Measurements from ENCODE around the gene MRPL2.
A peak's percentile ranks its signal among the peaks of the same experiment; 100 is the strongest.

MRPL2 gene

DNA sequence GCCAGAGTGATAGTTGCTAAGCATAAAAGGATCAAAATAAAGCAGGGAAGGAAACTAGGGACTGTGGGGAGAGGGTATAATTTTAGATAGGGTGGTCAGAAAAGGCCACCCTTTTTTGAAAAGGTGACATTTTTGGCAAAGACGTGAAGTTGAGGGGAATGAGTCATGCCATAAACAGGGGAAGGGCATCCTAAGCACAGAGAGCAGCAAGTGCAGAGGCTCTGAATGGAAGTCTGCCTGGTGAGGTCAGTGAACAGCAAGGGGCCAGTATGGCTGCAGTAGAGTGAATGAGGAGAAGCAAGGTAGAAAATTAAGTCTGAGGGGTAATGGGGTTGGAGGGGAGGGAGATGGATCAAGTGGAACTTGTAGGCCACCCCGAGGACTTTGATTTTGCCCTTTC is 2.6 kb upstream of the MRPL2 start:
- TF ChIP-seq CTCF (IDR thresholded peaks at IDR 0.05; ENCODE audit: control insufficient read depth, insufficient read depth, low read depth, low read length, missing control alignments), result no peak
- no peak overlapping the region for H3K4me3 ChIP-seq (ENCODE audit: control insufficient read depth, low read depth, low read length)
- no peak for DNase-seq (ENCODE audit: low read depth)

GRCh38 chr6:43060755-43061633 is 1.8 kb upstream of the MRPL2 start:
- no peak for DNase-seq (ENCODE audit: low read depth)
- no peak for TF ChIP-seq CTCF (IDR thresholded peaks at IDR 0.05; ENCODE audit: control insufficient read depth, insufficient read depth, low read depth, low read length, missing control alignments)
- no peak overlapping the region for H3K4me3 ChIP-seq (ENCODE audit: control insufficient read depth, low read depth, low read length)

- H3K4me3 ChIP-seq (ENCODE audit: control insufficient read depth, low read depth, low read length), result peak overlapping the region; percentile 94
- no peak for DNase-seq (ENCODE audit: low read depth)
- no peak for TF ChIP-seq CTCF (IDR thresholded peaks at IDR 0.05; ENCODE audit: control insufficient read depth, insufficient read depth, low read depth, low read length, missing control alignments)
These were observed 960 bp upstream of the MRPL2 start for GRCh38 chr6:43060034-43060754.

DNA sequence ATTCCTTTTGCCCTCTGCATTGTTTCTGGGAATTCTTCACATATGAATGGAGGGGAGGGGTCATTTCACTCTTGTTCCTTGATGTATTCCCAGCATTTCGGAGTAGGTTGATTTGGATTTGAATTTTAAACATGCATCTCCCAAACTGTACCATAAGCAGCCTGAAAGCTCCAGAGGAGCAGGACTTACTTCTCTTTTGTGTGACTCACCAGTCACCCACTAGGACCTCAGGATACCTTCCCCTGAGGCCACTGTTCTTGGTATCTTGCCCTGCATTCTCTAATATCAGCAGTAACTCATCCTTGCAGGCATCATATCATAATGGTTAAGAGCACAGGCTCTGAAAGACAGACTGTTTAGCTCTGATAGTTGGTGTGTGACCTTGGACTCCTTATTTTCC is 703 bp downstream of the MRPL2 start:
- H3K4me3 ChIP-seq (ENCODE audit: control insufficient read depth, low read depth, low read length), result peak overlapping the region; percentile 94
- no peak for TF ChIP-seq CTCF (IDR thresholded peaks at IDR 0.05; ENCODE audit: control insufficient read depth, insufficient read depth, low read depth, low read length, missing control alignments)
- DNase-seq (ENCODE audit: low read depth), result no peak

GRCh38 chr6:43055966-43056365 is 3.3 kb downstream of the MRPL2 start:
- TF ChIP-seq CTCF (IDR thresholded peaks at IDR 0.05; ENCODE audit: control insufficient read depth, insufficient read depth, low read depth, low read length, missing control alignments), result no peak
- no peak for DNase-seq (ENCODE audit: low read depth)
- no peak overlapping the region for H3K4me3 ChIP-seq (ENCODE audit: control insufficient read depth, low read depth, low read length)

- peak overlapping the region; percentile 70 for H3K4me3 ChIP-seq (ENCODE audit: control insufficient read depth, low read depth, low read length)
- no peak for DNase-seq (ENCODE audit: low read depth)
- TF ChIP-seq CTCF (IDR thresholded peaks at IDR 0.05; ENCODE audit: control insufficient read depth, insufficient read depth, low read depth, low read length, missing control alignments), result no peak
These were observed 4.9 kb downstream of the MRPL2 start for GRCh38 chr6:43054206-43054943.

Measured in AG09309 (cell line).